A204.1 (cell line): ENCODE measurements around the gene CEMIP2.
"Not testable (repeated sequence)": the region's sequence is repeated elsewhere in the genome, so short reads cannot be mapped to it uniquely, and the experiment has no call there.

Source experiments
- FAIRE-seq: peaks from 2 replicates; lab custom pipeline; 2012; peaks lifted over from hg19 to GRCh38; lab: Jason Lieb, UNC

Gene CEMIP2

GRCh38 chr9:71675105-71675856 lies 93.0 kb downstream of the CEMIP2 start:
- no peak for FAIRE-seq

GRCh38 chr9:71672573-71672972 lies 95.7 kb downstream of the CEMIP2 start:
- no peak for FAIRE-seq

GRCh38 chr9:71671289-71671688 lies 97.0 kb downstream of the CEMIP2 start:
- FAIRE-seq: no peak

GRCh38 chr9:71670121-71670520 lies 98.2 kb downstream of the CEMIP2 start:
- FAIRE-seq: no peak

GRCh38 chr9:71669284-71669995 lies 98.9 kb downstream of the CEMIP2 start:
- FAIRE-seq: no peak

- no peak for FAIRE-seq
Measured at GRCh38 chr9:71668717-71669116, 99.6 kb downstream of the CEMIP2 start.

GRCh38 chr9:71665247-71665646 lies 103.1 kb downstream of the CEMIP2 start:
- FAIRE-seq: no peak

- FAIRE-seq: no peak
Measured at GRCh38 chr9:71664566-71664965, 103.7 kb downstream of the CEMIP2 start.

- no peak for FAIRE-seq
Measured at GRCh38 chr9:71663931-71664459, 104.3 kb downstream of the CEMIP2 start.

GRCh38 chr9:71663216-71663615 lies 105.1 kb downstream of the CEMIP2 start:
- FAIRE-seq: no peak

- FAIRE-seq: no peak
Measured at GRCh38 chr9:71662082-71662481, 106.2 kb downstream of the CEMIP2 start.

- not testable (repeated sequence) for FAIRE-seq
Measured at GRCh38 chr9:71657276-71657675, 111.0 kb downstream of the CEMIP2 start.

GRCh38 chr9:71656496-71656895 lies 111.8 kb downstream of the CEMIP2 start:
- FAIRE-seq: no peak

GRCh38 chr9:71655778-71656177 lies 112.5 kb downstream of the CEMIP2 start:
- no peak for FAIRE-seq

- no peak for FAIRE-seq
Measured at GRCh38 chr9:71655141-71655540, 113.2 kb downstream of the CEMIP2 start.

- no peak for FAIRE-seq
Measured at GRCh38 chr9:71652480-71652879, 115.8 kb downstream of the CEMIP2 start.

- no peak for FAIRE-seq
Measured at GRCh38 chr9:71648453-71648852, 119.9 kb downstream of the CEMIP2 start.

GRCh38 chr9:71647094-71647591 lies 121.2 kb downstream of the CEMIP2 start:
- FAIRE-seq: no peak

- FAIRE-seq: no peak
Measured at GRCh38 chr9:71646131-71646530, 122.2 kb downstream of the CEMIP2 start.

GRCh38 chr9:71644819-71645362 lies 123.4 kb downstream of the CEMIP2 start:
- FAIRE-seq: no peak

GRCh38 chr9:71643330-71643729 lies 125.0 kb downstream of the CEMIP2 start:
- no peak for FAIRE-seq

GRCh38 chr9:71642056-71642455 lies 126.3 kb downstream of the CEMIP2 start:
- FAIRE-seq: no peak

- no peak for FAIRE-seq
Measured at GRCh38 chr9:71638627-71639026, 129.7 kb downstream of the CEMIP2 start.
